GM23338 (cell line): ENCODE data around the gene STX1A. TPM values are rescaled to one million over a fixed set of nuclear protein-coding genes. Genes with fewer than 3 reads are reported as not detected.

Source experiments
- ATAC-seq: fragments of 200-7000 bp; cut with Tn5 transposase; 3 replicates; pipeline ENCODE4 v1.9.1; 2020
- DNase-seq: peaks from one replicate; pipeline ENCODE4 v3.0.0-alpha.2; 2015; ENCODE audit warnings: low spot score
- H2AFZ ChIP-seq: fragments of 200-600 bp; sonication (generic); 2 replicates; pipeline ENCODE4 v1.8.0; 2016; ENCODE audit warnings: antibody characterized with exemption, mild to moderate bottlenecking, moderate library complexity
- H3F3A ChIP-seq: fragments of 200-600 bp; sonication (generic); replicated peaks from 2 replicates; pipeline ENCODE4 v1.8.0; 2017; ENCODE audit warnings: antibody characterized with exemption, mixed run types, low read depth
- H3K27ac ChIP-seq: fragments of 200-600 bp; sonication (generic); 2 replicates; pipeline ENCODE4 v1.6.1; 2016; ENCODE audit warnings: low read depth
- H3K27me3 ChIP-seq: fragments of 200-600 bp; sonication (generic); 2 replicates; pipeline ENCODE4 v1.8.0; 2016; ENCODE audit warnings: mild to moderate bottlenecking, mixed run types, moderate library complexity; ENCODE audit not compliant: insufficient read depth
- H3K36me3 ChIP-seq: fragments of 200-600 bp; sonication (generic); 2 replicates; pipeline ENCODE4 v1.8.0; 2016; ENCODE audit warnings: mild to moderate bottlenecking; ENCODE audit not compliant: insufficient read depth
- H3K4me1 ChIP-seq: fragments of 200-600 bp; sonication (generic); 2 replicates; pipeline ENCODE4 v1.8.0; 2016; ENCODE audit warnings: mild to moderate bottlenecking, moderate library complexity; ENCODE audit not compliant: insufficient read depth
- H3K4me2 ChIP-seq: fragments of 200-600 bp; sonication (generic); 2 replicates; pipeline ENCODE4 v1.7.1; 2017; ENCODE audit warnings: mixed run types
- H3K4me3 ChIP-seq: fragments of 200-600 bp; sonication (generic); 2 replicates; pipeline ENCODE4 v1.6.1; 2016; ENCODE audit warnings: mixed run types
- H3K79me2 ChIP-seq: fragments of 200-600 bp; sonication (generic); replicated peaks from 2 replicates; pipeline ENCODE4 v1.8.0; 2017; ENCODE audit warnings: mild to moderate bottlenecking; ENCODE audit not compliant: insufficient read depth
- H3K9me2 ChIP-seq: fragments of 200-600 bp; sonication (generic); 2 replicates; pipeline ENCODE4 v1.8.0; 2017; ENCODE audit not compliant: insufficient read depth
- H4K20me1 ChIP-seq: fragments of 200-600 bp; sonication (generic); replicated peaks from 2 replicates; pipeline ENCODE4 v1.8.0; 2017; ENCODE audit warnings: mild to moderate bottlenecking; ENCODE audit not compliant: insufficient read depth
- H3K27ac Mint-ChIP-seq: 2 replicates; pipeline ENCODE4 v1.8.0; 2020; ENCODE audit warnings: inconsistent platforms, mild to moderate bottlenecking, moderate library complexity, mixed read lengths
- H3K27me3 Mint-ChIP-seq: 3 replicates; pipeline ENCODE4 v1.8.0; 2022; ENCODE audit warnings: low read depth, mild to moderate bottlenecking, moderate library complexity, mixed read lengths, inconsistent platforms; ENCODE audit not compliant: insufficient read depth, poor library complexity
- H3K36me3 Mint-ChIP-seq: 3 replicates; pipeline ENCODE4 v1.8.0; 2021; ENCODE audit warnings: low read depth, mild to moderate bottlenecking, inconsistent platforms, moderate library complexity, mixed read lengths
- H3K4me1 Mint-ChIP-seq: 3 replicates; pipeline ENCODE4 v1.8.0; 2020; ENCODE audit warnings: mild to moderate bottlenecking, inconsistent platforms, mixed read lengths
- H3K4me3 Mint-ChIP-seq: 3 replicates; pipeline ENCODE4 v1.8.0; 2021; ENCODE audit warnings: moderate library complexity, mild to moderate bottlenecking, inconsistent platforms, mixed read lengths
- H3K9me3 Mint-ChIP-seq: 3 replicates; pipeline ENCODE4 v1.8.0; 2020; ENCODE audit warnings: moderate library complexity, mild to moderate bottlenecking, inconsistent platforms, mixed read lengths
- CREB1 ChIP-seq: fragments of 250-450 bp; sonication (Bioruptor Pico); IDR thresholded peaks from 2 replicates; pipeline ENCODE4 v1.5.0; 2020; ENCODE audit warnings: low read depth, mild to moderate bottlenecking, moderate library complexity
- CTCF ChIP-seq, 2 experiments: fragments of 200-600 bp in 1 of 2; sonication (generic) in 1 of 2; conservative IDR thresholded peaks; 2 replicates each; pipeline versions ENCODE4 v1.5.1 to v1.6.1; 2016 to 2017; ENCODE audit warnings: antibody characterized with exemption in 2 of 2, low read depth in 2 of 2, mild to moderate bottlenecking in 2 of 2, moderate library complexity in 1 of 2
- EZH2 ChIP-seq: fragments of 200-600 bp; sonication (generic); IDR thresholded peaks from one replicate; pipeline ENCODE4 v1.8.0; 2017; ENCODE audit warnings: antibody characterized with exemption, mild to moderate bottlenecking, low read depth; ENCODE audit not compliant: unreplicated experiment
- EZH2phosphoT487 ChIP-seq: fragments of 200-600 bp; sonication (generic); IDR thresholded peaks from one replicate; pipeline ENCODE4 v1.8.1; 2018; ENCODE audit warnings: antibody characterized with exemption; ENCODE audit not compliant: unreplicated experiment
- JUNB ChIP-seq: IDR thresholded peaks from one replicate; pipeline ENCODE4 v1.6.1; 2016; ENCODE audit warnings: antibody characterized with exemption; ENCODE audit not compliant: unreplicated experiment
- NANOG ChIP-seq: IDR thresholded peaks from 2 replicates; pipeline ENCODE4 v1.6.1; 2016; ENCODE audit warnings: antibody characterized with exemption, borderline replicate concordance
- POLR2AphosphoS5 ChIP-seq: IDR thresholded peaks from 2 replicates; pipeline ENCODE4 v1.6.1; 2016; ENCODE audit warnings: antibody characterized with exemption, low read depth
- REST ChIP-seq: IDR thresholded peaks from one replicate; pipeline ENCODE4 v1.6.1; 2018; ENCODE audit warnings: antibody characterized with exemption; ENCODE audit not compliant: unreplicated experiment
- STAT1 ChIP-seq: IDR thresholded peaks from one replicate; pipeline ENCODE4 v1.6.1; 2016; ENCODE audit warnings: antibody characterized with exemption; ENCODE audit not compliant: unreplicated experiment
- ZNF114 ChIP-seq: fragments of 250-450 bp; sonication (Bioruptor Pico); IDR thresholded peaks from 2 replicates; pipeline ENCODE4 v1.5.0; 2020; ENCODE audit warnings: mild to moderate bottlenecking, moderate library complexity
- ZNF331 ChIP-seq: fragments of 250-450 bp; sonication (Bioruptor Pico); IDR thresholded peaks from 2 replicates; pipeline ENCODE4 v1.5.0; 2020; ENCODE audit warnings: low read depth, mild to moderate bottlenecking, moderate library complexity
- polyA plus RNA-seq: library from polyadenylated mRNA; unstranded; fragments of >200 nt; fragmentation: Nextera tagmentation; extraction: Ambion mirVana; gene quantifications from 2 replicates; pipeline ENCODE4 v1.2.1, GENCODE V29; 2016
- total RNA-seq: library from RNA; depleted of rRNA; stranded (reverse); fragments of >200 nt; shearing (Covaris generic); gene quantifications from 2 replicates; pipeline ENCODE4 v1.2.3, GENCODE V29; 2014
- TF ChIP-seq, protein P1 (sequence below): IDR thresholded peaks from 2 replicates; pipeline ENCODE4 v1.6.1; 2016; ENCODE audit warnings: antibody characterized with exemption

Gene STX1A
- total and polyA plus RNA-seq, 2 experiments from 2014 or later: 9.1 to 19.8 TPM

- peaks cover 15% of the 10 kb centered on the region for H3K4me1 ChIP-seq
- H3K27ac ChIP-seq: no peak overlapping the region
- H3K4me2 ChIP-seq: no peak overlapping the region
- peaks cover 23% of the 10 kb centered on the region for H3K27me3 Mint-ChIP-seq
- H3K27me3 ChIP-seq: no peaks in the 10 kb centered on the region
- H3K4me3 Mint-ChIP-seq: no peak overlapping the region; the same call in 2 of the 3 replicates
- H3K4me1 Mint-ChIP-seq: peaks cover 33% of the 10 kb centered on the region
- no peak for TF ChIP-seq REST
- TF ChIP-seq JUNB: no peak
- TF ChIP-seq EZH2: no peak
- no peak for TF ChIP-seq CTCF (conservative IDR thresholded peaks at IDR 0.05; ENCODE audit: low read depth in 2 of 2)
- TF ChIP-seq, protein P1, sequence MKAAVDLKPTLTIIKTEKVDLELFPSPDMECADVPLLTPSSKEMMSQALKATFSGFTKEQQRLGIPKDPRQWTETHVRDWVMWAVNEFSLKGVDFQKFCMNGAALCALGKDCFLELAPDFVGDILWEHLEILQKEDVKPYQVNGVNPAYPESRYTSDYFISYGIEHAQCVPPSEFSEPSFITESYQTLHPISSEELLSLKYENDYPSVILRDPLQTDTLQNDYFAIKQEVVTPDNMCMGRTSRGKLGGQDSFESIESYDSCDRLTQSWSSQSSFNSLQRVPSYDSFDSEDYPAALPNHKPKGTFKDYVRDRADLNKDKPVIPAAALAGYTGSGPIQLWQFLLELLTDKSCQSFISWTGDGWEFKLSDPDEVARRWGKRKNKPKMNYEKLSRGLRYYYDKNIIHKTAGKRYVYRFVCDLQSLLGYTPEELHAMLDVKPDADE: no peak
- TF ChIP-seq ZNF114 (CRISPR knock-in tag): no peak
- no peak for TF ChIP-seq CREB1 (CRISPR knock-in tag)
- TF ChIP-seq STAT1: no peak
- TF ChIP-seq ZNF331: no peak
- H4K20me1 ChIP-seq: no peaks in the 10 kb centered on the region
- no peaks in the 10 kb centered on the region for H3K9me2 ChIP-seq
- no peaks in the 10 kb centered on the region for H3K79me2 ChIP-seq
- H3K27ac Mint-ChIP-seq: no peak overlapping the region
- H3K4me3 ChIP-seq: no peak overlapping the region
- H3K36me3 ChIP-seq: peaks cover 7% of the 10 kb centered on the region
- no peak for ATAC-seq
- peaks cover 24% of the 10 kb centered on the region for H3K36me3 Mint-ChIP-seq
- H3F3A ChIP-seq: 0 out of 2 replicates have a peak, but pooled peaks cover 8% of the 10 kb centered on the region
- DNase-seq: no peak
- no peaks in the 10 kb centered on the region; the same call in 2 of the 3 replicates for H3K9me3 Mint-ChIP-seq
- H2AFZ ChIP-seq: no peak overlapping the region
Measured at GRCh38 chr7:73702665-73703064, 16.8 kb downstream of the STX1A start.

DNA sequence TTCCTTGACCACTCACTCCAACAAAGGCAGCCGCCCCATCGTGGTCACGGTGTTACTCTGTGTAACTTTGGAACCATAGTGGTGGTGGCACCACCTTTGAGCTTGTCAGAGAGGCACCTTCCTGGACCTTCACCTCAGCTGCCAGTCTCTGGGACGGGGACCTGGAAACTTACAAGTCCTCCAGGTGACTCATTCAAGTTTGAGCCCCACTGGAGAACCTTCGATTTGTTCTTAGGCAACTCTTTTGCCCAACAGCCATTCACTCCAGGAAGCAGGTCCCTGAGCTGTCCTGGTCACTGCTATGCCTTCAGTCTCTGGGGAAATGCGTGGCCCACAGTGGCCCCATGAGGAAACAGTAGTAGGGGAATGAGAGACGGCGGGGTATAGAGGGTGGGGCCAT lies 17.2 kb downstream of the STX1A start:
- Mint-ChIP-seq H3K4me1 (peaks cover 33% of the 10 kb centered on the region), H3K9me3 (no peaks in the 10 kb centered on the region; the same call in 2 of the 3 replicates), H3K27ac (no peak overlapping the region), H3K27me3 (peaks cover 23% of the 10 kb centered on the region), H3K4me3 (no peak overlapping the region; the same call in 2 of the 3 replicates), H3K36me3 (peaks cover 28% of the 10 kb centered on the region)
- Histone ChIP-seq H4K20me1 (no peaks in the 10 kb centered on the region), H2AFZ (no peak overlapping the region), H3K27ac (no peak overlapping the region), H3K79me2 (no peaks in the 10 kb centered on the region), H3K4me3 (no peak overlapping the region), H3F3A (0 out of 2 replicates have a peak, but pooled peaks cover 8% of the 10 kb centered on the region), H3K4me1 (peaks cover 15% of the 10 kb centered on the region), H3K4me2 (no peak overlapping the region), H3K36me3 (peaks cover 7% of the 10 kb centered on the region), H3K9me2 (no peaks in the 10 kb centered on the region), H3K27me3 (no peaks in the 10 kb centered on the region)
- ATAC-seq (no peak), DNase-seq (no peak)
- TF ChIP-seq POLR2AphosphoS5: no peak
- no peak for TF ChIP-seq EZH2phosphoT487
- no peak for TF ChIP-seq STAT1
- no peak for TF ChIP-seq NANOG
- TF ChIP-seq, protein P1: no peak
